Thyroid gland (tissue), 4 donors: ENCODE results near the gene RPL36. TPM values are rescaled to one million over a fixed set of nuclear protein-coding genes. Genes with fewer than 3 reads are reported as not detected.
"Not testable (repeated sequence)": the region's sequence is repeated elsewhere in the genome, so short reads cannot be mapped to it uniquely, and the experiment has no call there.

Experiments used
- DNase-seq, 2 donors: peaks; one replicate each; pipeline ENCODE4 v3.0.0-alpha.2; 2019
- H3K27ac ChIP-seq, 3 donors: fragments of 200-600 bp; sonication (generic); 1 replicate in 2 of 3; 2 replicates in 1 of 3; pipeline ENCODE4 v1.5.1; 2016 to 2019; ENCODE audit warnings: mild to moderate bottlenecking in 1 of 3, moderate library complexity in 1 of 3
- H3K27me3 ChIP-seq: fragments of 200-600 bp; sonication (generic); one replicate; pipeline ENCODE4 v1.5.1; 2019
- H3K36me3 ChIP-seq, 2 donors: fragments of 200-600 bp; sonication (generic); one replicate each; pipeline ENCODE4 v1.5.1; 2016 to 2019
- H3K4me1 ChIP-seq, 2 donors: fragments of 200-600 bp; sonication (generic); one replicate each; pipeline ENCODE4 v1.5.1; 2017 to 2019
- H3K4me3 ChIP-seq, 3 donors: fragments of 200-600 bp; sonication (generic); replicated peaks in 1 of 3; 1 replicate in 2 of 3; 2 replicates in 1 of 3; pipeline ENCODE4 v1.5.1; 2016; ENCODE audit warnings: mild to moderate bottlenecking in 1 of 3
- H3K9me3 ChIP-seq: fragments of 200-600 bp; sonication (generic); one replicate; pipeline ENCODE4 v1.5.1; 2017
- CTCF ChIP-seq, 6 experiments: fragments of 200-600 bp in 3 of 6; fragments of 450-650 bp in 3 of 6; sonication (generic) in 3 of 6; IDR thresholded peaks; one replicate each; pipeline ENCODE4 v1.5.1; 2016 to 2019; ENCODE audit warnings: antibody characterized with exemption in 6 of 6, mild to moderate bottlenecking in 2 of 6, inconsistent platforms in 1 of 6, moderate library complexity in 1 of 6
- POLR2A ChIP-seq, 2 donors: fragments of 450-650 bp; IDR thresholded peaks; one replicate each; pipeline ENCODE4 v1.6.1; 2017; ENCODE audit warnings: antibody characterized with exemption in 2 of 2, mild to moderate bottlenecking in 2 of 2, moderate library complexity in 1 of 2
- WGBS, 2 donors: methylation state at CpG; one replicate each; pipeline ENCODE4 v1.1.5; 2017; 5-methylcytosine and 5-hydroxymethylcytosine counted together
- intact Hi-C: fragments of 100-400 bp; cut with DNase I; formaldehyde crosslinking; loops from one replicate; pipeline ENCODE4 v1.15.1; 2023
- total RNA-seq, 4 donors: library from RNA; depleted of rRNA; stranded (reverse); fragments of >200 nt; gene quantifications; one replicate each; pipeline ENCODE4 v1.2.3, GENCODE V29; 2016

RPL36 gene
- total RNA-seq, 4 donors from 2014 or later = 313 to 561 (median 386) TPM

DNA sequence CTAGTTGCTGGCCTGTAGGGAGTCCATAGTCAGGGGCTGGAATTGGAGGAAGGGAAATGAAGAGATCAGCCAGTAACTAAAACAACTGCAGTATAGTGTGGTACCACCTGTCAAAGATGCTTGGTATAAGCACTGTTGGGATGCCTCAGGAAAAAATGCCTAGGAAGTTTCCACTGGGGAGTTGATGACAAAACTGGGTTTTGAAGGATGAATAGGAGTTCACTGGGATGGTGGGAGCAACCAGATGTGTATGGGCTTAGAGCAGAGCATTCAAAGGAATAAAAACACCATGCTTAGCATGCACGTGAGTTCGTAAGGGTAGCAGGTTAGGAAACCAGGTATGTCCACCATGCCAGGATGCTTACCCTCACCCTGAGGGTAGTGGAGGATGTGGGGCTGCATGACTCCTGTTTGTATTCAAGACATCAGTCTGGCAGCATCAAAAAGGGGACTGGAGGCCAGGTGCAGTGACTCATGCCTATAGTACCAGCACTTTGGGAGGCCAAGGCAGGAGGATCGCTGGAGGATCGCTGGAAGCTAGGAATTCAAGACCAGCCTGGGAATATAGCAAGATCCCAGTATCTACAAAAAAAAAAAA, 37.5 kb downstream of the RPL36 start:
- WGBS, 2 donors = 90 to 94% methylated on average over 4 of the region's 4 CpGs

DNA sequence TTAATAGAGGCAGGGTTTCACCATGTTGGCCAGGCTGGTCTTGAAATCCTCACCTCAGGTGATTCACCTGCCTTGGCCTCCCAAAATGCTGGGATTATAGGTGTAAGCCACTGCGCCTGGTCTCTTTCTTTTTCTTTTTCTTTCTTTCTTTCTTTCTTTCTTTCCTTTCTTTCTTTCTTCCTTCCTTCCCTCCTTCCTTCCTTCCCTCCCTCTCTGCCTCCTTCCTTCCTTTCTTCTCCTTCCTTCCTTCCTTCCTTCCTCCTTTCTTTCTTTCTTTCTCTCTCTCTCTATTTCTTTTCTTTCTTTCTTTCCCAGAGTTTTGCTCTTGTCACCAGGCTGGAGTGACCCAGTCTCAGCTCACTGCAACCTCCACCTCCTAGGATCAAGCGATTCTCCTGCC, 43.1 kb downstream of the RPL36 start:
- H3K4me3 ChIP-seq, H3K27ac ChIP-seq, intact Hi-C loops, H3K36me3 ChIP-seq, H3K4me1 ChIP-seq, H3K9me3 ChIP-seq, DNase-seq, H3K27me3 ChIP-seq: not testable (repeated sequence)
- WGBS, 2 donors = 78 to 88% methylated on average over 2 of the region's 2 CpGs

More for the DNA sequence above, 37.5 kb downstream of the RPL36 start:
- TF ChIP-seq CTCF (IDR thresholded peaks at IDR 0.05) (no peak), POLR2A (IDR thresholded peaks at IDR 0.05) (no peak)
- intact Hi-C loops = no loop called here
- no peaks in the 10 kb centered on the region for H3K27me3 ChIP-seq
- no peaks in the 10 kb centered on the region for H3K4me1 ChIP-seq
- no peak overlapping the region for H3K27ac ChIP-seq
- no peak for DNase-seq
- H3K9me3 ChIP-seq = no peaks in the 10 kb centered on the region
- no peak overlapping the region for H3K4me3 ChIP-seq
- H3K36me3 ChIP-seq = no peaks in the 10 kb centered on the region

GRCh38 chr19:5738423-5738822, 48.3 kb downstream of the RPL36 start:
- no peak overlapping the region for H3K4me3 ChIP-seq
- no peak for TF ChIP-seq POLR2A (IDR thresholded peaks at IDR 0.05)
- TF ChIP-seq CTCF (IDR thresholded peaks at IDR 0.05) = no peak
- no peak overlapping the region for H3K27ac ChIP-seq
- 67 to 75% methylated on average over 8 of the region's 8 CpGs for WGBS, 2 donors
- H3K9me3 ChIP-seq = no peaks in the 10 kb centered on the region
- no peak for DNase-seq
- intact Hi-C loops = no loop called here
- H3K4me1 ChIP-seq = no peaks in the 10 kb centered on the region
- H3K27me3 ChIP-seq = no peaks in the 10 kb centered on the region
- no peaks in the 10 kb centered on the region for H3K36me3 ChIP-seq

Other genes starting within 250 kb of the RPL36 start
- gene ZNRF4, start 234.9 kb upstream of the RPL36 start, total RNA-seq = under 1 TPM in 1 of 4 donors, not detected in 3; 0.40 TPM
- not detected for gene TINCR, start 122.3 kb upstream of the RPL36 start, total RNA-seq
- gene SAFB2, start 67.5 kb upstream of the RPL36 start, total RNA-seq = 10 to 100 TPM; 52.2 to 74.5 (median 65.3) TPM
- gene SAFB, start 67.2 kb upstream of the RPL36 start, total RNA-seq = 100 to 1,000 TPM in 2 of 4 donors, 10 to 100 TPM in 2; 70.1 to 129 (median 86.7) TPM
- 10 to 100 TPM; 20.1 to 68.3 (median 47.2) TPM for gene MICOS13, start 9.8 kb upstream of the RPL36 start, total RNA-seq
- gene HSD11B1L, start 9.3 kb upstream of the RPL36 start, total RNA-seq = 10 to 100 TPM in 3 of 4 donors, 1 to 10 TPM in 1; 7.3 to 30.4 (median 15.8) TPM
- 100 to 1,000 TPM in 1 of 4 donors, 10 to 100 TPM in 3; 45.0 to 100 (median 67.9) TPM for gene LONP1, start 29.9 kb downstream of the RPL36 start, total RNA-seq
- not detected for gene CATSPERD, start 30.3 kb downstream of the RPL36 start, total RNA-seq
- gene PRR22, start 94.5 kb downstream of the RPL36 start, total RNA-seq = 1 to 10 TPM in 3 of 4 donors, under 1 TPM in 1; 0.54 to 2.0 (median 1.2) TPM
- 10 to 100 TPM; 34.0 to 53.3 (median 44.9) TPM for gene DUS3L, start 100.9 kb downstream of the RPL36 start, total RNA-seq
- 1 to 10 TPM in 3 of 4 donors, under 1 TPM in 1; 0.71 to 8.1 (median 1.3) TPM for gene NRTN, start 114.8 kb downstream of the RPL36 start, total RNA-seq
- gene FUT6, start 149.4 kb downstream of the RPL36 start, total RNA-seq = not detected
- under 1 TPM in 1 of 4 donors, not detected in 3; 0.13 TPM for gene FUT3, start 161.2 kb downstream of the RPL36 start, total RNA-seq
- gene FUT5, start 180.2 kb downstream of the RPL36 start, total RNA-seq = not detected
- gene NDUFA11, start 213.5 kb downstream of the RPL36 start, total RNA-seq = 100 to 1,000 TPM; 115 to 325 (median 195) TPM
- gene VMAC, start 214.6 kb downstream of the RPL36 start, total RNA-seq = 10 to 100 TPM; 14.3 to 27.2 (median 17.8) TPM
- 10 to 100 TPM in 3 of 4 donors, 1 to 10 TPM in 1; 9.0 to 48.8 (median 26.3) TPM for gene CAPS, start 224.0 kb downstream of the RPL36 start, total RNA-seq